Measurements from ENCODE around the gene MAP7D2. TPM values are rescaled to one million over a fixed set of nuclear protein-coding genes. Genes with fewer than 3 reads are reported as not detected.
"Not testable (repeated sequence)": the region's sequence is repeated elsewhere in the genome, so short reads cannot be mapped to it uniquely, and the experiment has no call there.

The MAP7D2 gene
- polyA plus RNA-seq, 4 donors: 2.0 to 4.2 (median 2.2) TPM

- no peaks in the 10 kb centered on the region for H3K27me3 ChIP-seq (ENCODE audit: control insufficient read depth in 3 of 3, insufficient read depth in 3 of 3, low read length in 3 of 3)
- DNase-seq: no peak
- no peaks in the 10 kb centered on the region for H3K9me3 ChIP-seq (ENCODE audit: control insufficient read depth in 2 of 2, insufficient read depth in 1 of 2, low read depth in 1 of 2, low read length in 1 of 2)
- peaks cover 0 to 11% (median 3%) of the 10 kb centered on the region in 3 donors for H3K36me3 ChIP-seq (ENCODE audit: control insufficient read depth in 3 of 3, insufficient read depth in 2 of 3, low read depth in 1 of 3, low read length in 3 of 3)
- no peak for FAIRE-seq
- WGBS, 3 donors: 60 to 74% (median 61%) methylated on average over 4 of the region's 4 CpGs
- no peak overlapping the region for H3K4me3 ChIP-seq (ENCODE audit: low read depth in 1 of 3, low read length in 3 of 3)
- peaks cover 0 to 2% (median 0%) of the 10 kb centered on the region in 3 donors for H3K4me1 ChIP-seq (ENCODE audit: control insufficient read depth in 3 of 3, insufficient read depth in 2 of 3, low read depth in 1 of 3, low read length in 2 of 3)
- no peak overlapping the region for H3K27ac ChIP-seq (ENCODE audit: low read depth in 1 of 3, low read length in 2 of 3)
Observed at GRCh38 chrX:20128670-20129069, 12.0 kb upstream of the MAP7D2 start.

GRCh38 chrX:20127440-20127839 lies 10.7 kb upstream of the MAP7D2 start:
- peak; percentile 99 for FAIRE-seq
- H3K4me3 ChIP-seq (ENCODE audit: low read depth in 1 of 3, low read length in 3 of 3); H3K27ac ChIP-seq (ENCODE audit: low read depth in 1 of 3, low read length in 2 of 3); H3K9me3 ChIP-seq (ENCODE audit: control insufficient read depth in 2 of 2, insufficient read depth in 1 of 2, low read depth in 1 of 2, low read length in 1 of 2); H3K27me3 ChIP-seq (ENCODE audit: control insufficient read depth in 3 of 3, insufficient read depth in 3 of 3, low read length in 3 of 3); DNase-seq; H3K4me1 ChIP-seq (ENCODE audit: control insufficient read depth in 3 of 3, insufficient read depth in 2 of 3, low read depth in 1 of 3, low read length in 2 of 3); H3K36me3 ChIP-seq (ENCODE audit: control insufficient read depth in 3 of 3, insufficient read depth in 2 of 3, low read depth in 1 of 3, low read length in 3 of 3): not testable (repeated sequence)
- WGBS, 3 donors: 0 to 9% (median 3%) methylated on average over 3 of the region's 3 CpGs

- H3K27me3 ChIP-seq (ENCODE audit: control insufficient read depth in 3 of 3, insufficient read depth in 3 of 3, low read length in 3 of 3); H3K9me3 ChIP-seq (ENCODE audit: control insufficient read depth in 2 of 2, insufficient read depth in 1 of 2, low read depth in 1 of 2, low read length in 1 of 2); FAIRE-seq; H3K4me3 ChIP-seq (ENCODE audit: low read depth in 1 of 3, low read length in 3 of 3); H3K27ac ChIP-seq (ENCODE audit: low read depth in 1 of 3, low read length in 2 of 3); DNase-seq; H3K4me1 ChIP-seq (ENCODE audit: control insufficient read depth in 3 of 3, insufficient read depth in 2 of 3, low read depth in 1 of 3, low read length in 2 of 3); H3K36me3 ChIP-seq (ENCODE audit: control insufficient read depth in 3 of 3, insufficient read depth in 2 of 3, low read depth in 1 of 3, low read length in 3 of 3): not testable (repeated sequence)
- 33 to 54% (median 33%) methylated on average over 1 of the region's 1 CpG for WGBS, 3 donors
Observed at GRCh38 chrX:20126833-20127232, 10.1 kb upstream of the MAP7D2 start.

GRCh38 chrX:20124964-20125363 lies 8.3 kb upstream of the MAP7D2 start:
- DNase-seq (peak in 1 of 2 donors; percentile 33), FAIRE-seq (no peak)
- H3K4me1 ChIP-seq (ENCODE audit: control insufficient read depth in 3 of 3, insufficient read depth in 2 of 3, low read depth in 1 of 3, low read length in 2 of 3): peaks cover 0 to 2% (median 0%) of the 10 kb centered on the region in 3 donors
- H3K4me3 ChIP-seq (ENCODE audit: low read depth in 1 of 3, low read length in 3 of 3): no peak overlapping the region
- peaks cover 0 to 2% (median 0%) of the 10 kb centered on the region in 3 donors for H3K36me3 ChIP-seq (ENCODE audit: control insufficient read depth in 3 of 3, insufficient read depth in 2 of 3, low read depth in 1 of 3, low read length in 3 of 3)
- H3K27me3 ChIP-seq (ENCODE audit: control insufficient read depth in 3 of 3, insufficient read depth in 3 of 3, low read length in 3 of 3): no peaks in the 10 kb centered on the region
- no peak overlapping the region for H3K27ac ChIP-seq (ENCODE audit: low read depth in 1 of 3, low read length in 2 of 3)
- no peaks in the 10 kb centered on the region for H3K9me3 ChIP-seq (ENCODE audit: control insufficient read depth in 2 of 2, insufficient read depth in 1 of 2, low read depth in 1 of 2, low read length in 1 of 2)

- DNase-seq: peak; percentile 17 to 37
- no peaks in the 10 kb centered on the region for H3K4me1 ChIP-seq (ENCODE audit: control insufficient read depth in 3 of 3, insufficient read depth in 2 of 3, low read depth in 1 of 3, low read length in 2 of 3)
- peaks cover 0 to 7% of the 10 kb centered on the region in 2 donors for H3K9me3 ChIP-seq (ENCODE audit: control insufficient read depth in 2 of 2, insufficient read depth in 1 of 2, low read depth in 1 of 2, low read length in 1 of 2)
- no peaks in the 10 kb centered on the region for H3K36me3 ChIP-seq (ENCODE audit: control insufficient read depth in 3 of 3, insufficient read depth in 2 of 3, low read depth in 1 of 3, low read length in 3 of 3)
- WGBS, 3 donors: 8 to 34% (median 22%) methylated on average over 11 to 12 of the region's 12 CpGs
- peaks cover 4 to 13% (median 4%) of the 10 kb centered on the region in 3 donors for H3K27me3 ChIP-seq (ENCODE audit: control insufficient read depth in 3 of 3, insufficient read depth in 3 of 3, low read length in 3 of 3)
- H3K4me3 ChIP-seq (ENCODE audit: low read depth in 1 of 3, low read length in 3 of 3): no peak overlapping the region
- H3K27ac ChIP-seq (ENCODE audit: low read depth in 1 of 3, low read length in 2 of 3): no peak overlapping the region
- no peak for FAIRE-seq
Observed at GRCh38 chrX:20118065-20118824, 1.5 kb upstream of the MAP7D2 start.

GRCh38 chrX:20116087-20116576 lies 575 bp downstream of the MAP7D2 start:
- H3K36me3 ChIP-seq (ENCODE audit: control insufficient read depth in 3 of 3, insufficient read depth in 2 of 3, low read depth in 1 of 3, low read length in 3 of 3): no peaks in the 10 kb centered on the region
- no peak overlapping the region for H3K27ac ChIP-seq (ENCODE audit: low read depth in 1 of 3, low read length in 2 of 3)
- peaks cover 4 to 13% (median 4%) of the 10 kb centered on the region in 3 donors for H3K27me3 ChIP-seq (ENCODE audit: control insufficient read depth in 3 of 3, insufficient read depth in 3 of 3, low read length in 3 of 3)
- 7 to 50% (median 27%) methylated on average over 18 to 46 of the region's 47 CpGs for WGBS, 3 donors
- peak overlapping the region in 2 of 3 donors; percentile 27 to 42 for H3K4me3 ChIP-seq (ENCODE audit: low read depth in 1 of 3, low read length in 3 of 3)
- no peaks in the 10 kb centered on the region for H3K4me1 ChIP-seq (ENCODE audit: control insufficient read depth in 3 of 3, insufficient read depth in 2 of 3, low read depth in 1 of 3, low read length in 2 of 3)
- FAIRE-seq (no peak), DNase-seq (peak in 1 of 2 donors; percentile 14)
- peaks cover 0 to 7% of the 10 kb centered on the region in 2 donors for H3K9me3 ChIP-seq (ENCODE audit: control insufficient read depth in 2 of 2, insufficient read depth in 1 of 2, low read depth in 1 of 2, low read length in 1 of 2)

- peaks cover 4 to 8% (median 4%) of the 10 kb centered on the region in 3 donors for H3K27me3 ChIP-seq (ENCODE audit: control insufficient read depth in 3 of 3, insufficient read depth in 3 of 3, low read length in 3 of 3)
- 88 to 94% (median 89%) methylated on average over 12 to 14 of the region's 14 CpGs for WGBS, 3 donors
- FAIRE-seq: no peak
- no peaks in the 10 kb centered on the region for H3K36me3 ChIP-seq (ENCODE audit: control insufficient read depth in 3 of 3, insufficient read depth in 2 of 3, low read depth in 1 of 3, low read length in 3 of 3)
- H3K27ac ChIP-seq (ENCODE audit: low read depth in 1 of 3, low read length in 2 of 3): no peak overlapping the region
- H3K4me3 ChIP-seq (ENCODE audit: low read depth in 1 of 3, low read length in 3 of 3): no peak overlapping the region
- no peak for DNase-seq
- H3K9me3 ChIP-seq (ENCODE audit: control insufficient read depth in 2 of 2, insufficient read depth in 1 of 2, low read depth in 1 of 2, low read length in 1 of 2): no peaks in the 10 kb centered on the region
- no peaks in the 10 kb centered on the region for H3K4me1 ChIP-seq (ENCODE audit: control insufficient read depth in 3 of 3, insufficient read depth in 2 of 3, low read depth in 1 of 3, low read length in 2 of 3)
Observed at GRCh38 chrX:20112022-20112774, 4.5 kb downstream of the MAP7D2 start.

GRCh38 chrX:20111271-20111670 lies 5.4 kb downstream of the MAP7D2 start:
- Histone ChIP-seq H3K4me3 (ENCODE audit: low read depth in 1 of 3, low read length in 3 of 3) (no peak overlapping the region), H3K27me3 (ENCODE audit: control insufficient read depth in 3 of 3, insufficient read depth in 3 of 3, low read length in 3 of 3) (peaks cover 0 to 5% (median 4%) of the 10 kb centered on the region in 3 donors), H3K27ac (ENCODE audit: low read depth in 1 of 3, low read length in 2 of 3) (no peak overlapping the region), H3K36me3 (ENCODE audit: control insufficient read depth in 3 of 3, insufficient read depth in 2 of 3, low read depth in 1 of 3, low read length in 3 of 3) (no peaks in the 10 kb centered on the region), H3K4me1 (ENCODE audit: control insufficient read depth in 3 of 3, insufficient read depth in 2 of 3, low read depth in 1 of 3, low read length in 2 of 3) (no peaks in the 10 kb centered on the region), H3K9me3 (ENCODE audit: control insufficient read depth in 2 of 2, insufficient read depth in 1 of 2, low read depth in 1 of 2, low read length in 1 of 2) (no peaks in the 10 kb centered on the region)
- FAIRE-seq (no peak), DNase-seq (no peak)
- WGBS, 3 donors: 92 to 95% (median 93%) methylated on average over 10 of the region's 10 CpGs
